Effector memory CD4-positive, alpha-beta T cell (primary cell): ENCODE results near the gene FARS2.
"Not testable (repeated sequence)": the region's sequence is repeated elsewhere in the genome, so short reads cannot be mapped to it uniquely, and the experiment has no call there.

Experiments
- DNase-seq, 3 donors: peaks; one replicate each; pipeline ENCODE4 v3.0.0-alpha.2; 2020
- H3K27ac ChIP-seq: 2 replicates; pipeline ENCODE4 v1.7.0; 2013; ENCODE audit warnings: mild to moderate bottlenecking, low read length, moderate library complexity; ENCODE audit not compliant: insufficient read depth, poor library complexity, severe bottlenecking
- H3K27me3 ChIP-seq: replicated peaks from 2 replicates; pipeline ENCODE4 v1.7.0; 2013; ENCODE audit warnings: mild to moderate bottlenecking, low read length; ENCODE audit not compliant: insufficient read depth, control insufficient read depth, poor library complexity, severe bottlenecking
- H3K36me3 ChIP-seq: 2 replicates; pipeline ENCODE4 v1.7.0; 2013; ENCODE audit warnings: mild to moderate bottlenecking, low read length, moderate library complexity; ENCODE audit not compliant: control insufficient read depth, insufficient read depth
- H3K4me1 ChIP-seq: 2 replicates; pipeline ENCODE4 v1.7.0; 2013; ENCODE audit warnings: low read length, mild to moderate bottlenecking; ENCODE audit not compliant: control insufficient read depth, insufficient read depth, poor library complexity, severe bottlenecking
- H3K4me3 ChIP-seq: 2 replicates; pipeline ENCODE4 v1.7.0; 2013; ENCODE audit warnings: low read length, low read depth, mild to moderate bottlenecking; ENCODE audit not compliant: insufficient read depth, poor library complexity, severe bottlenecking
- H3K9me3 ChIP-seq: 2 replicates; pipeline ENCODE4 v1.7.0; 2013; ENCODE audit warnings: mild to moderate bottlenecking, low read length, moderate library complexity; ENCODE audit not compliant: control insufficient read depth

Gene FARS2

GRCh38 chr6:5781966-5782556 lies 520.7 kb downstream of the FARS2 start:
- H3K36me3 ChIP-seq = no peaks in the 10 kb centered on the region

GRCh38 chr6:5782783-5783547 lies 521.7 kb downstream of the FARS2 start:
- Histone ChIP-seq H3K27ac (no peak overlapping the region), H3K4me1 (no peaks in the 10 kb centered on the region)

More at GRCh38 chr6:5781966-5782556, 520.7 kb downstream of the FARS2 start:
- Histone ChIP-seq H3K27ac (no peak overlapping the region), H3K4me1 (no peaks in the 10 kb centered on the region), H3K4me3 (no peak overlapping the region), H3K9me3 (no peaks in the 10 kb centered on the region), H3K27me3 (no peaks in the 10 kb centered on the region)
- DNase-seq = no peak

GRCh38 chr6:5783584-5784089 lies 522.3 kb downstream of the FARS2 start:
- H3K9me3 ChIP-seq = no peaks in the 10 kb centered on the region
- no peaks in the 10 kb centered on the region for H3K27me3 ChIP-seq
- no peaks in the 10 kb centered on the region for H3K4me1 ChIP-seq
- no peak overlapping the region for H3K4me3 ChIP-seq
- no peak for DNase-seq
- no peak overlapping the region for H3K27ac ChIP-seq
- no peaks in the 10 kb centered on the region for H3K36me3 ChIP-seq

More at GRCh38 chr6:5782783-5783547, 521.7 kb downstream of the FARS2 start:
- no peak overlapping the region for H3K4me3 ChIP-seq
- no peak for DNase-seq
- no peaks in the 10 kb centered on the region for H3K9me3 ChIP-seq
- H3K36me3 ChIP-seq = no peaks in the 10 kb centered on the region
- no peaks in the 10 kb centered on the region for H3K27me3 ChIP-seq

GRCh38 chr6:5785249-5785648 lies 523.9 kb downstream of the FARS2 start:
- no peak overlapping the region for H3K4me3 ChIP-seq

GRCh38 chr6:5786321-5786968 lies 525.1 kb downstream of the FARS2 start:
- Histone ChIP-seq H3K4me1 (no peaks in the 10 kb centered on the region), H3K27ac (no peak overlapping the region), H3K4me3 (no peak overlapping the region), H3K27me3 (no peaks in the 10 kb centered on the region), H3K9me3 (no peaks in the 10 kb centered on the region), H3K36me3 (no peaks in the 10 kb centered on the region)
- no peak for DNase-seq

More at GRCh38 chr6:5785249-5785648, 523.9 kb downstream of the FARS2 start:
- Histone ChIP-seq H3K4me1 (no peaks in the 10 kb centered on the region), H3K36me3 (no peaks in the 10 kb centered on the region), H3K9me3 (no peaks in the 10 kb centered on the region), H3K27me3 (no peaks in the 10 kb centered on the region), H3K27ac (no peak overlapping the region)
- no peak for DNase-seq

GRCh38 chr6:5786969-5787720 lies 525.8 kb downstream of the FARS2 start:
- H3K9me3 ChIP-seq = no peaks in the 10 kb centered on the region
- no peak overlapping the region for H3K27ac ChIP-seq

GRCh38 chr6:5789426-5789825 lies 528.1 kb downstream of the FARS2 start:
- not testable (repeated sequence) for DNase-seq

More at GRCh38 chr6:5786969-5787720, 525.8 kb downstream of the FARS2 start:
- DNase-seq = no peak
- no peaks in the 10 kb centered on the region for H3K27me3 ChIP-seq
- no peaks in the 10 kb centered on the region for H3K36me3 ChIP-seq
- H3K4me1 ChIP-seq = no peaks in the 10 kb centered on the region
- no peak overlapping the region for H3K4me3 ChIP-seq

GRCh38 chr6:5796555-5796954 lies 535.2 kb downstream of the FARS2 start:
- not testable (repeated sequence) for H3K4me3 ChIP-seq, H3K27ac ChIP-seq, H3K9me3 ChIP-seq, DNase-seq, H3K27me3 ChIP-seq, H3K4me1 ChIP-seq, H3K36me3 ChIP-seq

More at GRCh38 chr6:5789426-5789825, 528.1 kb downstream of the FARS2 start:
- not testable (repeated sequence) for H3K9me3 ChIP-seq, H3K27ac ChIP-seq, H3K4me1 ChIP-seq, H3K36me3 ChIP-seq, H3K4me3 ChIP-seq, H3K27me3 ChIP-seq

- H3K27ac ChIP-seq, DNase-seq, H3K36me3 ChIP-seq, H3K4me3 ChIP-seq, H3K4me1 ChIP-seq, H3K9me3 ChIP-seq, H3K27me3 ChIP-seq: not testable (repeated sequence)
These were observed 545.1 kb downstream of the FARS2 start for GRCh38 chr6:5806406-5806805.
